Measurements from ENCODE around the gene SLC25A43. TPM values are rescaled to one million over a fixed set of nuclear protein-coding genes. Genes with fewer than 3 reads are reported as not detected.
"Not testable (repeated sequence)": the region's sequence is repeated elsewhere in the genome, so short reads cannot be mapped to it uniquely, and the experiment has no call there.

SLC25A43 gene
- total and polyA plus RNA-seq, 9 of the 15 experiments (the other 6 are each of a cell fraction or from before 2014, with no cell fraction given) = 1.3 to 8.4 (median 4.0) TPM

- FAIRE-seq (no peak), ATAC-seq (no peak), DNase-seq (ENCODE audit: extremely low read depth in 1 of 4, low spot score in 3 of 4) (no peak)
- Histone ChIP-seq H3K4me1 (replicated peaks in 1 of 2; ENCODE audit: control insufficient read depth in 2 of 2, insufficient read depth in 2 of 2, low read length in 2 of 2) (peaks cover 5 to 6% of the 10 kb centered on the region in 2 experiments; a peak in 3 of 5 replicates), H3K36me3 (ENCODE audit: control insufficient read depth, insufficient read depth, low read length) (no peaks in the 10 kb centered on the region), H4K20me1 (replicated peaks; ENCODE audit: control insufficient read depth, insufficient read depth, low read length) (no peaks in the 10 kb centered on the region), H3K79me2 (ENCODE audit: control insufficient read depth, insufficient read depth, low read length) (no peaks in the 10 kb centered on the region), H3K4me3 (no peak overlapping the region), H3K27ac (ENCODE audit: extremely low read depth, low read depth, low read length) (no peak overlapping the region), H2AFZ (ENCODE audit: low read depth, low read length) (no peak overlapping the region), H3K9me3 (replicated peaks; ENCODE audit: control insufficient read depth, insufficient read depth, low read depth, low read length) (no peaks in the 10 kb centered on the region), H3K27me3 (ENCODE audit: control insufficient read depth in 2 of 2, insufficient read depth in 2 of 2, low read length in 2 of 2) (no peaks in the 10 kb centered on the region), H3K9ac (ENCODE audit: insufficient read depth in 1 of 2, low read depth in 2 of 2, low read length in 2 of 2) (no peak overlapping the region), H3K9me1 (ENCODE audit: control insufficient read depth, insufficient read depth, low read length) (no peaks in the 10 kb centered on the region), H3K4me2 (ENCODE audit: insufficient read depth, low read length) (no peak overlapping the region)
- CTCF ChIA-PET (ENCODE audit: low intra/inter-chr PET ratio) = no interaction called here
- 43% methylated on average over 8 of the region's 11 CpGs for WGBS (ENCODE audit: insufficient coverage, low coverage, missing lambda C conversion rate)
- intact Hi-C loops (cut with micrococcal nuclease) (no loop called here), in situ Hi-C loops (cut with MboI) (no loop called here)
- BruUV-seq (replicated peaks) = no TSS peak
- TF ChIP-seq RBFOX2 (IDR thresholded peaks at IDR 0.05; ENCODE audit: low read depth, low read length) (0 out of 2 replicates have a peak, but pooled peaks have one; percentile 30), CTBP1 (IDR thresholded peaks at IDR 0.05; ENCODE audit: borderline replicate concordance) (no peak)
- POLR2A ChIA-PET = no interaction called here
These were observed 87.6 kb downstream of the SLC25A43 start for GRCh38 chrX:119486745-119487144.

- in situ Hi-C loops (cut with MboI); H3K79me2 ChIP-seq (ENCODE audit: control insufficient read depth, insufficient read depth, low read length); H3K27ac ChIP-seq (ENCODE audit: extremely low read depth, low read depth, low read length); H3K9ac ChIP-seq (ENCODE audit: insufficient read depth in 1 of 2, low read depth in 2 of 2, low read length in 2 of 2); DNase-seq (ENCODE audit: extremely low read depth in 1 of 4, low spot score in 3 of 4); H3K9me1 ChIP-seq (ENCODE audit: control insufficient read depth, insufficient read depth, low read length); H3K4me1 ChIP-seq (replicated peaks in 1 of 2; ENCODE audit: control insufficient read depth in 2 of 2, insufficient read depth in 2 of 2, low read length in 2 of 2); H3K9me3 ChIP-seq (replicated peaks; ENCODE audit: control insufficient read depth, insufficient read depth, low read depth, low read length); H3K27me3 ChIP-seq (ENCODE audit: control insufficient read depth in 2 of 2, insufficient read depth in 2 of 2, low read length in 2 of 2); H3K4me3 ChIP-seq; FAIRE-seq; H2AFZ ChIP-seq (ENCODE audit: low read depth, low read length); POLR2A ChIA-PET; H3K36me3 ChIP-seq (ENCODE audit: control insufficient read depth, insufficient read depth, low read length); H3K4me2 ChIP-seq (ENCODE audit: insufficient read depth, low read length); H4K20me1 ChIP-seq (replicated peaks; ENCODE audit: control insufficient read depth, insufficient read depth, low read length); BruUV-seq (replicated peaks); CTCF ChIA-PET (ENCODE audit: low intra/inter-chr PET ratio); ATAC-seq: not testable (repeated sequence)
- intact Hi-C loops (cut with micrococcal nuclease) = loop anchor here (1.0 kb wide), 1 partner anchor 25 kb away; no protein-coding TSS in a partner anchor
- WGBS (ENCODE audit: insufficient coverage, low coverage, missing lambda C conversion rate) = 49% methylated on average over 4 of the region's 24 CpGs
These were observed 88.6 kb downstream of the SLC25A43 start for GRCh38 chrX:119487766-119488165.
